Sigmoid colon (tissue), 4 donors: Measurements from ENCODE around the gene DGKI.

ENCODE experiments used
- CTCF ChIP-seq, 4 experiments: fragments of 450-650 bp in 3 of 4; fragments of 200-600 bp in 1 of 4; IDR thresholded peaks; one replicate each; pipeline ENCODE4 v1.5.1; 2016 to 2019; ENCODE audit warnings: antibody characterized with exemption in 4 of 4, mild to moderate bottlenecking in 3 of 4, moderate library complexity in 2 of 4
- EP300 ChIP-seq, 4 donors: sonication (generic); formaldehyde crosslinking; IDR thresholded peaks; one replicate each; pipeline ENCODE4 v1.6.1; 2017; ENCODE audit warnings: antibody characterized with exemption in 4 of 4
- POLR2A ChIP-seq, 2 donors: fragments of 450-650 bp; IDR thresholded peaks; one replicate each; pipeline ENCODE4 v1.6.1; 2016; ENCODE audit warnings: antibody characterized with exemption in 2 of 2, mild to moderate bottlenecking in 2 of 2, moderate library complexity in 2 of 2

DNA sequence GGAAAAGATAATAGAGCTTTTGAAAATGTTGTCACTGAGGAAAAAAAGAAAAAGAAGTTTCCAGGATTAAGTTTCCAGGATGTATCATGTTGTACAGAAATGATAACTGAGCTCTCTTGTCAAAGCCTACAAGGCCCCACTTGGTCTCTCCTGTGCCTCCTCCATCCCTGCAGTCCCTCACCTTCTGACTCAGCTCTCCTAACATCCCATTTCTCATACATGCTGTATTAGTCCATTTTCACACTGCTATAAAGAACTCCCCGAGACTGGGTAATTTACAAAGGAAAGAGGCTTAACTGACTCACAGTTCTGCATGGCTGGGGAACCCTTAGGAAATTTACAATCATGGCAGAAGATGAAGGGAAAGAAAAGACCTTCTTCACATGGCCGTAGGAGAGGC, 3.8 kb upstream of the DGKI start:
- TF ChIP-seq CTCF (IDR thresholded peaks at IDR 0.05) (no peak), EP300 (IDR thresholded peaks at IDR 0.05) (no peak), POLR2A (IDR thresholded peaks at IDR 0.05) (no peak)
